ENCODE measurements around the gene ZSWIM3. TPM values are rescaled to one million over a fixed set of nuclear protein-coding genes. Genes with fewer than 3 reads are reported as not detected.

The ZSWIM3 gene
- total and polyA plus RNA-seq, 8 donors, result 0.46 to 2.2 (median 1.3) TPM

GRCh38 chr20:45857882-45858216 lies 435 bp downstream of the ZSWIM3 start:
- TF ChIP-seq CTCF (IDR thresholded peaks at IDR 0.05), result no peak
- Histone ChIP-seq H3K36me3 (no peaks in the 10 kb centered on the region), H3K4me3 (peak overlapping the region; percentile 65 to 88 (median 80)), H3K4me1 (peaks cover 13 to 21% (median 14%) of the 10 kb centered on the region in 3 donors), H3K27me3 (no peaks in the 10 kb centered on the region), H3K27ac (peak overlapping the region; percentile 40 to 69 (median 58)), H3K9me3 (no peaks in the 10 kb centered on the region)
- intact Hi-C loops (cut with DNase I), result no loop called here
- WGBS, 2 donors, result 16 to 23% methylated on average over 9 to 13 of the region's 13 CpGs
- ATAC-seq (peak; percentile 5 to 16 (median 12)), FAIRE-seq (no peak), DNase-seq (no peak)

DNA sequence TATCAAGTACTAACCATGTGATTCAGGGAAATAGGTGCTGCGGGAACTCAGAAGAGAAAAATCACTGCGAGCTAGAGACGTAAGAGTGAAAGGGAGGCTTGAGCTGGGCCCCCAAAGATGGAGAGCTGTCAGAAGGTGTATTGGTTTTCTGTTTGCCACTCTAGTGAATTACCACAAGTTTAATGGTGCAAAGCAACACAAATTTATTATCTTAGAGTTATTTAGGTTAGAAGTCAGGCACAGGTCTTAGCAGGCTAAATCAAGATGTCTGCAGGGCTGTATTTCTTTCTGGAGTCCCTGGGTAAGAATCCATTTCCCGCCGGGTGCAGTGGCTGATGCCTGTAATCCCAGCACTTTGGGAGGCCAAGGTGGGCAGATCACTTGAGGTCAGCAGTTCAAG lies 2.5 kb downstream of the ZSWIM3 start:
- Histone ChIP-seq H3K4me1 (peaks cover 13 to 21% (median 14%) of the 10 kb centered on the region in 3 donors), H3K27ac (no peak overlapping the region), H3K27me3 (no peaks in the 10 kb centered on the region), H3K36me3 (no peaks in the 10 kb centered on the region), H3K4me3 (no peak overlapping the region), H3K9me3 (no peaks in the 10 kb centered on the region)
- no peak for DNase-seq
- TF ChIP-seq CTCF (IDR thresholded peaks at IDR 0.05), result no peak
- ATAC-seq, result no peak
- intact Hi-C loops (cut with DNase I), result no loop called here
- FAIRE-seq, result no peak
- WGBS, 2 donors, result 97% methylated on average over 5 of the region's 5 CpGs

DNA sequence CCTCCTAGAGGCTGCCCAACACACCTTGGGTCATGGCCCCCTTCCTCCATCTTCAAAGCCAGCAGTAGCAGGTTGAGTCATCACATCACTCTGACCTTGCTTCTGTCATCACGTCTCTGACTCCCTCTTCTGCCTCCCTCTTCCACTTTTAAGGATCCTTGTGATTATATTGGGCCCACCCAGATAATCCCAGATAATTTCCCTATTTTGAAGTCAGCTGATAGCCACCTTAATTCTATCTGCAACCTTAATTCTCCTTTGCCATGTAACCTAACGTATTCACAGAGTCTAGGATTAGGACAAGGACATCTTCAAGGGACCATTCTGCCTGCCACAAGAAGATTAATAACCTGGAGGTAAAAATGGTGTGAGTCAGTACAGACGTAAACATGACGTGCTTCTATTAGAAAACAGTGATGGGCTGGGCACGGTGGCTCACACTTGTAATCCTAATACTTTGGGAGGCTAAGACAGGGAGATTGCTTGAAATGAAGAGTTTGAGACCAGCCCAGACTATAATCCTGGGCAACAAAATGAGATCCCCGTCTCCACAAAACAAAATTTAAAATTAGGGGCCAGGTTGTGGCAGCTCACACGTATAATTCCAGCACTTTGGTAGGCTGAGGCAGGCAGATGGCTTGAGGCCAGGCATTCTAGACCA lies 3.3 kb downstream of the ZSWIM3 start:
- H3K36me3 ChIP-seq, result no peaks in the 10 kb centered on the region
- no peak for TF ChIP-seq CTCF (IDR thresholded peaks at IDR 0.05)
- intact Hi-C loops (cut with DNase I), result no loop called here

GRCh38 chr20:45861221-45862075 lies 4.0 kb downstream of the ZSWIM3 start:
- DNase-seq (no peak), FAIRE-seq (no peak), ATAC-seq (no peak)
- Histone ChIP-seq H3K4me3 (no peak overlapping the region), H3K36me3 (no peaks in the 10 kb centered on the region), H3K27me3 (no peaks in the 10 kb centered on the region), H3K9me3 (no peaks in the 10 kb centered on the region), H3K27ac (no peak overlapping the region), H3K4me1 (peaks cover under 1 to 8% (median 1%) of the 10 kb centered on the region in 3 donors)
- 83 to 87% methylated on average over 7 of the region's 7 CpGs for WGBS, 2 donors
- intact Hi-C loops (cut with DNase I), result no loop called here
- no peak for TF ChIP-seq CTCF (IDR thresholded peaks at IDR 0.05)

More for the DNA sequence above, 3.3 kb downstream of the ZSWIM3 start:
- ATAC-seq (no peak), DNase-seq (no peak), FAIRE-seq (no peak)
- 70 to 76% methylated on average over 7 of the region's 7 CpGs for WGBS, 2 donors
- no peak overlapping the region for H3K27ac ChIP-seq
- H3K9me3 ChIP-seq, result no peaks in the 10 kb centered on the region
- H3K27me3 ChIP-seq, result no peaks in the 10 kb centered on the region
- peaks cover 8 to 14% (median 9%) of the 10 kb centered on the region in 3 donors for H3K4me1 ChIP-seq
- H3K4me3 ChIP-seq, result no peak overlapping the region
